Cortex of kidney (tissue), 1 donor: ENCODE measurements around the gene ELMO1.

Experiments used
- DNase-seq: peaks from one replicate; lab custom pipeline; 2025; lab: John Stamatoyannopoulos, UW

Gene ELMO1

DNA sequence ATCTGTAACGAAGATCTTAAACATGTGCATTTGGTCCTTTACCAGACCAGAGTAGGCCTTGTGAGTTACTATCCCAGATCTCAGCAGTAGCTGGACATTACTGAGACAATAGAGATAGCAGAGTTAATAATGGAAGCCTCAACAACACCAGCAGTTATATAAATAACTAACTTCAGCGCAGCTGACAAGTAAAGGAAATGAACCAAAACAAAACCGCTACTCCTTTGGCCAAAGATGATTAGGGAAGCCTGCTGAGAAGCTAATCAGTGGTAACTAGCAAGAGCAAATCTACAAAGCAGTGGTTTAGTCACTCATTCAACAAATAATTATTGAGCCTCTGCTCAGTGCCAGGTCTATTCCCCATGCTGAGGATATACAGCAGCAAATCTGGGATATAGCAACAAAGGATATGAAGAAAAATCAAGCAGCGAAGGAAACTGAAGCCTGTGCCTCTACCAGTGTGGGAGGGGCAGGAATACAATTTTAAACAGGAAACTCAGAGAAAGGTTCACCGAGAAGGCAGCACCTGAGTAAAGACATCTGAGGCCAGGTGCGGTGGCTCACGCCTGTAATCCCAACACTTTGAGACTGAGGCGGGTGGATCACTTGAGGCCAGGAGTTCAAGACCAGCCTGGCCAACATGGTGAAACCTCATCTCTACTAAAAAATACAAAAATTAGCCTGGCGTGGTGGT lies 103.6 kb downstream of the ELMO1 start:
- DNase-seq, result no peak

DNA sequence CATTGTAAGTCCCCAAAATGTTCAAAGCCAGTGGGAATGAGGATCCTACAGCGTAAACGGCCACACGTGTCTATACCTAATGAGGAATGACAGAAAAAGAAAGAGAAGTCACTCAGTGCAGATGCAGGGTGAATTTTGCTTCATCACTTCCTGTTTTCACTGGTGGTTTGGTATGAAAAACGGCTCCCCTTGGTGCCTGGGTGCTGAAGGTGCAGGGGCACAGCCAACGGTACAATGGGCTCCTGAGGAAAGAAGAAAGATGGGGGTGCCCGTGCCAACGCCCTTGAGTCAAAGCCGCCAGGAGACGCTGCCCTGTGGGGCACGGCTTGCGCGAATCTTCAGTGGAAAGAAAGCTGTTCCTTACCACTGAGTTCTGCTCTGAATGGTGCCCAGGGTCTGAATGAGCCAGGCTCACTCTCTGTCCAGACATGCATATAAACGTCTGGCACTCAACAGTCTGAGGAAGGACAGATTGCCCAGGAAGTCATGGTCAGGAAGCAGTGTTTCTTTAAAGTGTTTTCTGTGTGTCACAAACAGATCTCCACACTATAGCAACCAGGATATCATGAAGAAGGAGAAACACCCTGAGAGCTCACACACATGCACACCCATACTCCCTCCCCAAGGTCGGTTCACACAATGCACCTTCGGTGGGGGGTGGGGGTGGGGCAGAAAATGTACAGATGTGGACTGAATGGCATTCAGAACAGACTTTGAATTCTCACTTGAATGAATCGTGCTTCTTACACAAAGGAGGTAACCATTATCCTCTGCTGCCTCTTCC lies 105.8 kb downstream of the ELMO1 start:
- no peak for DNase-seq

- no peak for DNase-seq
These were observed 106.4 kb downstream of the ELMO1 start for GRCh38 chr7:37342176-37342687.

- DNase-seq, result no peak
These were observed 107.5 kb downstream of the ELMO1 start for GRCh38 chr7:37341033-37341630.

GRCh38 chr7:37338966-37339365 lies 109.7 kb downstream of the ELMO1 start:
- DNase-seq, result no peak

GRCh38 chr7:37337522-37337921 lies 111.1 kb downstream of the ELMO1 start:
- DNase-seq, result no peak

GRCh38 chr7:37336259-37336658 lies 112.4 kb downstream of the ELMO1 start:
- no peak for DNase-seq

DNA sequence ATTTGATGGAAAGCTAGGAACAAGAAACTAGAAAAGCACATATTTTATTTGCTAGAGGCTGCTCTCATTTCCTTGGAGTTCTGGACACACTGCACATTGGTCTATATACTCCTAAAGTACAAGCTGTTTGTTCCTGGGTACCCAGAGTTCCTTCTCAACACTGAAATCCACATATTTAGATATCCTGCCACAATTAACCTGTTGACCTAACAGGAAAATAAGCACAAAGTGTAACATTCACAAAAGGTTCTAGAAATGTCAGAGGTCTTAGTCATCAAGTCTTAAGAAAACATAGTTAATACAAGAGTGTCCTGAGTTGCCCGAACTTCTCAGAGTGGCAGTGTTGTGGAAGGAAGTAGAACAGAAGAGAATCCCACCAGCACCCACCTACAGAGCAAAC lies 115.6 kb downstream of the ELMO1 start:
- DNase-seq, result no peak

DNA sequence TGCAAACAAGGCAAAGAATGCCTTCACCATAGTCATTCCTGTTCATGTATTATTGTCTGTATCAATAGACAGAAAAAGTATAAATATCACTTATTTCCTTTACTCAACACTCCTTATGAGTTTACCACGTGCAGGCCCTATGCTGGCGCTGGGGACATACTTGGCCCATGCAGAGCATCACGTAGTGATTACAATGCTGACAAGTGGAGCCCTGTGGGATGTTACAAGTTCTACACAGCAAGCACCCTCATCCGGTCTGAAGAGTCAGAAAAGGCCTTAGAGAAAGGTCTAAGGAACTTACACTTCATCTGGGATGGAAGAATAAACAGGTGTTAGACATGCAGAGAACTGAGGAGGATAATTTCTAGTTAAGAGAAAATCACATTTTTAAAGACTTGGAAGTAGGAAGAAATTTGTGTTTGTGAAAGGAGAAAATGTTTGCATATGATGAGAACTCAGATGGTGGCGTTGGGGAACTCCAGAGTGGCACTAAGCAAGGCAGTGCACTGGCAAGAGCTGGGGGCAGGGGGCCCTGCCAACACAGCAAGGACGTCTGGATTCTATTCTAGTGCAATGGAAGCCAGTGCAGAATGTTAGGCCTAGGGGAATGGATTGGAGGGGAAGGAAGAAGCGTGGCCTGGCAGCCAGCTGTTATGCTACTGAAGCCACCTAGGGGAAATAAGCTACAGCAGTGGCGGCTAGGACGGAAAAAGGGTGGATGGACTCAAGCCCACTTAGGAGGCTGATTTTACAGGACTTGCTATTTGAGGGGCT lies 116.2 kb downstream of the ELMO1 start:
- no peak for DNase-seq

- no peak for DNase-seq
These were observed 117.9 kb downstream of the ELMO1 start for GRCh38 chr7:37330775-37331174.

- no peak for DNase-seq
These were observed 118.7 kb downstream of the ELMO1 start for GRCh38 chr7:37329940-37330339.

- DNase-seq, result no peak
These were observed 121.4 kb downstream of the ELMO1 start for GRCh38 chr7:37327288-37327687.

- no peak for DNase-seq
These were observed 124.7 kb downstream of the ELMO1 start for GRCh38 chr7:37323966-37324365.

DNA sequence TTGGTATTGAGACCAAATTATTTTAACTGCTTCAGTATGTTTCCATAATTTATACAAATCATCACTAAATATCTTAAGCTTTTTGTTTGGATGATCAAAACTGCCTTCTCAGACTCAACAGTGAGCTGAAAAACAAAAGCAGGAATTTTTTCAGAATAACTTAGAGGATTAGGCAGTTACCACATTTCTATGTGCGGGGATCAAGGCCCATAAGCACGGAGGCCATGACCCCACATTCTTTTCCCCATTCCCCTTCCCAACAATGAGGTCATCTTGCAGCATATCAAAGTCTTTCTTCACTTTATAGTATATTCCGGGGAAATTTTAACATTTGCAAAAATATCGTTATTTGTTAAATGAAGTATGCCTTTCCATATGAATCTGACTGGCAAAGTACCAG lies 125.8 kb downstream of the ELMO1 start:
- no peak for DNase-seq

- no peak for DNase-seq
These were observed 127.7 kb downstream of the ELMO1 start for GRCh38 chr7:37320848-37321468.

- no peak for DNase-seq
These were observed 128.4 kb downstream of the ELMO1 start for GRCh38 chr7:37320140-37320847.

DNA sequence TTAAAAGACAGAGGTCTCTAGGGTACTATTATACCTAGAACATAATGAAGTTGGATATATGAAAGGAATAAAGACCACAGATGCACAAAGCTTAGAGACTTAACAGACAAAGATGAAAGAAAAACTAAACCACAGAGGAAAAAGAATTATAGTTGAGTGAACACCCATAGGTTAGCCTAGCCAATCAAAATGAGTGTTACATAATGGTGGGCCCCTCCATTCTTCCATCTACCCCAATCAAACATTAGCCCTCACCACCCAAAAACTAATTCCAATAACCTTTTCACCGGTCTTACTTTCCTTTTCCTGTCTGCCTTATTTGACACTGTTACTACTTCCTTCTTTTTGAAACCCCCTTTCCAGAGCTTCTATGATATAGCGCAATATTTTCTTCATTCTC lies 130.1 kb downstream of the ELMO1 start:
- no peak for DNase-seq

DNA sequence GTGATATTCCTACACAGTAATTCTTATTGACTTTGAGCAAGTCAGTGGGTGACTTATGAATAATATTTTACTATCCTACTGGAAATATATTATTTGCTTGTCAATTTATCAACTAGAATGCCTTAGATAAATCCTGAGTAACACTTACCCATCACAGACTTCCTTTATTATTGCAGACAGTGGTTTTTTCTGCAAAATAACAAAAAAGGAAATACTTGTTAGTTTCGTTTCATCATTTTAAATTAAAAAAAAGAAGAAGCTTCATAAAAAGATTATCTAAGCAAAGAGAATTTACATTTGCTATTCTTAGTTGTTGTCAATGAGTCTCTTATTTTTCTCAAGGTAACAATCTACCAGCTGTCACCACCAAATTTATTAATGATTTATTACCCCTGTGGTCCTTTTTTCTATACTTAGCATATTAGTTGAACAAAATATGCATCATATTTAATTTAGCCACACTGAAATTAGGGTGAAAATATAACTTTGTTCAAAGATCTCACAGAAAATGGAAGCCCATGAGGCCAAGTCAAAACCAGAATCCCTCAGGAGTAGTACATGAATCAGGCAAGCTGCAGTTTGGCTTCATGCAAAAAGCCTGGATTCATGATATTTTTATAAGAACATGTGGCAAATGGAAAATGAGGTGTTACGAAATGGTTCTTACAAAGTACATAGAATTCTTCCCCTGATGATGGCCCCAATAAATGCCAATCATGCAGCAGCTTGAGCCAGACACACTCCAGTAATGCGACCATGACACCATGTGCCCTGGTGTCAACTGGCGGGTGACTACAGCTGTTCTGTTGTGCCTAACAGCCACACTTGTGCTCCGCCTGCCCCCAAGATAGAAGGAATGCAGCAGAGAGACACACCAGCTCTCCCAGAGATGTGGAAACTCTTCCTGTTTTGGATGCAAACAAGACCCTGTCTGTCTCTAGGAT lies 132.6 kb downstream of the ELMO1 start:
- DNase-seq, result no peak

DNA sequence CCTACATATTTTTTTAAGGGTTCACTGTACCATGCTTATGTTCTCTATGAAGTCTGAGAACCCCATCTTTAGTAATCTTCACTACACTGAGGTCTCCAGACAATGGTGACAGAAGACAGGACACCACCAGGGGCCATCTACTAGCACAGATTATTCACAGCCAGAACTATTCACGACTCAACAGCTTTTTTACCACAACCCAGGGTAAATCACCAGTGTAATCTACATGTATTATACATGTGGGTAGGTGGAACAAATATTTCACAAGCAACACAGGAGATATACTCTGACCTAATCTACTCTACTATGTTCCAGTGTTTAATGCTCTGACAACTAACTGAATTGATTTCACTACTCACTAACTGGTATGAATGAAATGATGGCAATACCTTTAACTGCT lies 136.1 kb downstream of the ELMO1 start:
- DNase-seq, result no peak

- no peak for DNase-seq
These were observed 137.3 kb downstream of the ELMO1 start for GRCh38 chr7:37311355-37311754.
